Measurements from ENCODE around the gene SMARCA2. TPM values are rescaled to one million over a fixed set of nuclear protein-coding genes. Genes with fewer than 3 reads are reported as not detected.

Gene SMARCA2
- polyA plus RNA-seq, 2 of the 4 experiments (the other 2 are of a cell fraction) = 28.7 to 33.0 TPM

- ChIA-PET POLR2A (no interaction called here), CTCF (no interaction called here)
- no peak for ATAC-seq
- DNase-seq (ENCODE audit: low read depth in 1 of 2, low spot score in 1 of 2) = no peak
- TF ChIP-seq TP53 (CRISPR knock-in tag; IDR thresholded peaks at IDR 0.05) = no peak
- TF ChIP-seq CTCF (IDR thresholded peaks at IDR 0.05) = no peak
- TF ChIP-seq JUNB (IDR thresholded peaks at IDR 0.05) = no peak
- no peak for TF ChIP-seq HEYL (CRISPR knock-in tag; IDR thresholded peaks at IDR 0.05)
- no peak for TF ChIP-seq HES2 (IDR thresholded peaks at IDR 0.05)
- TF ChIP-seq HOXB5 (CRISPR knock-in tag; IDR thresholded peaks at IDR 0.05) = no peak
- WGBS (ENCODE audit: missing lambda C conversion rate) = 95% methylated on average over 7 of the region's 7 CpGs
- Histone ChIP-seq H3K4me1 (peaks cover 11% of the 10 kb centered on the region; the same call in 2 of the 3 replicates), H3K27ac (no peak overlapping the region), H3K4me2 (no peak overlapping the region), H3K4me3 (no peak overlapping the region), H3K9me3 (no peaks in the 10 kb centered on the region)
- no peak for FAIRE-seq
Measured at GRCh38 chr9:2021731-2022130, 6.6 kb downstream of the SMARCA2 start.

- Histone ChIP-seq H3K27ac (no peak overlapping the region), H3K4me1 (peaks cover 11% of the 10 kb centered on the region; the same call in 2 of the 3 replicates), H3K4me2 (no peak overlapping the region), H3K4me3 (no peak overlapping the region), H3K9me3 (no peaks in the 10 kb centered on the region)
- DNase-seq (ENCODE audit: low read depth in 1 of 2, low spot score in 1 of 2) = no peak
- ATAC-seq = no peak
- TF ChIP-seq TP53 (CRISPR knock-in tag; IDR thresholded peaks at IDR 0.05) (no peak), HOXA7 (CRISPR knock-in tag; IDR thresholded peaks at IDR 0.05) (no peak), USF2 (IDR thresholded peaks at IDR 0.05) (no peak), ZFP36 (IDR thresholded peaks at IDR 0.05; ENCODE audit: borderline replicate concordance, partially characterized antibody) (no peak), KDM1A (IDR thresholded peaks at IDR 0.05; ENCODE audit: low read depth) (no peak), HDAC2 (IDR thresholded peaks at IDR 0.05) (no peak), BCL3 (IDR thresholded peaks at IDR 0.05) (no peak), FOSL2 (IDR thresholded peaks at IDR 0.05) (no peak), FOSL2 (CRISPR knock-in tag; IDR thresholded peaks at IDR 0.05) (no peak), HMGXB4 (CRISPR knock-in tag; IDR thresholded peaks at IDR 0.05; ENCODE audit: borderline replicate concordance) (no peak), RCOR1 (IDR thresholded peaks at IDR 0.05; ENCODE audit: low read depth, low read length) (no peak), CBX2 (IDR thresholded peaks at IDR 0.05; ENCODE audit: borderline replicate concordance, low read depth) (no peak), HOXB13 (CRISPR knock-in tag; IDR thresholded peaks at IDR 0.05; ENCODE audit: low read depth) (no peak), POLR2A (IDR thresholded peaks at IDR 0.05; ENCODE audit: low read length) (no peak), JUN (IDR thresholded peaks at IDR 0.05) (no peak), CEBPB (IDR thresholded peaks at IDR 0.05) (no peak)
- TF ChIP-seq, protein P1, sequence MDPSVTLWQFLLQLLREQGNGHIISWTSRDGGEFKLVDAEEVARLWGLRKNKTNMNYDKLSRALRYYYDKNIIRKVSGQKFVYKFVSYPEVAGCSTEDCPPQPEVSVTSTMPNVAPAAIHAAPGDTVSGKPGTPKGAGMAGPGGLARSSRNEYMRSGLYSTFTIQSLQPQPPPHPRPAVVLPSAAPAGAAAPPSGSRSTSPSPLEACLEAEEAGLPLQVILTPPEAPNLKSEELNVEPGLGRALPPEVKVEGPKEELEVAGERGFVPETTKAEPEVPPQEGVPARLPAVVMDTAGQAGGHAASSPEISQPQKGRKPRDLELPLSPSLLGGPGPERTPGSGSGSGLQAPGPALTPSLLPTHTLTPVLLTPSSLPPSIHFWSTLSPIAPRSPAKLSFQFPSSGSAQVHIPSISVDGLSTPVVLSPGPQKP (IDR thresholded peaks at IDR 0.05; ENCODE audit: low read depth, low read length) = no peak
- no peak for FAIRE-seq
- WGBS (ENCODE audit: missing lambda C conversion rate) = 94% methylated on average over 1 of the region's 1 CpG
- CTCF ChIA-PET = no interaction called here
- POLR2A ChIA-PET = no interaction called here
Measured at GRCh38 chr9:2022560-2022959, 7.4 kb downstream of the SMARCA2 start.

Measured in A549 (cell line).